Ureter (tissue), 1 donor: ENCODE data around the gene E2F6. TPM values are rescaled to one million over a fixed set of nuclear protein-coding genes. Genes with fewer than 3 reads are reported as not detected.

Source experiments
- total RNA-seq: library from RNA; stranded (reverse); gene quantifications from one replicate; pipeline ENCODE4 v1.2.4, GENCODE V29; 2023
- donor health status: DM: yes; HTN: yes; CAD: no.

E2F6 gene
- total RNA-seq, 1 donor from 2014 or later: 13.4 TPM

Other genes starting within 250 kb of the E2F6 start
- gene ROCK2, start 121.5 kb downstream of the E2F6 start, total RNA-seq: 84.5 TPM
- gene GREB1, start 67.9 kb upstream of the E2F6 start, total RNA-seq: 5.1 TPM
- not detected for gene NTSR2, start 204.0 kb upstream of the E2F6 start, total RNA-seq